ENCODE data around the gene SBF2.

The SBF2 gene

DNA sequence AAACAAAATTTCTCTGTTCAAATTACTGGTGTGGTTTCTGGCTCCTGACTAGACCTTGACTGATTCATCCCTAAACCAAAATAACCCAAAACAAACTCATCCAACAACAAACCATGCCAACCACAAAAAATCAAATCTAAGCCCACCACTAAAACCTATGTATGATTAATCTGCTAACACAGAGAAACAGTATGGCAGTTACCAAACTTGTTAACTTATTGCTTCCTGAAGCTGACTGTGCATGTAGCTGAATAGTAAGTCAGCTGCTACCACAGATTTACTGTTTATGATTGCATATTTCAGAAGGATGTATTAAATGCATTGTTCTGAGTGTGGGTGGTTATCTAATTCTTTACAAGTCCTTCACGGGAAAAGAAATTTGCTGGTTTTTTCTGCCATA is 399.0 kb downstream of the SBF2 start:
- DNase-seq (ENCODE audit: low read depth), result no peak

DNA sequence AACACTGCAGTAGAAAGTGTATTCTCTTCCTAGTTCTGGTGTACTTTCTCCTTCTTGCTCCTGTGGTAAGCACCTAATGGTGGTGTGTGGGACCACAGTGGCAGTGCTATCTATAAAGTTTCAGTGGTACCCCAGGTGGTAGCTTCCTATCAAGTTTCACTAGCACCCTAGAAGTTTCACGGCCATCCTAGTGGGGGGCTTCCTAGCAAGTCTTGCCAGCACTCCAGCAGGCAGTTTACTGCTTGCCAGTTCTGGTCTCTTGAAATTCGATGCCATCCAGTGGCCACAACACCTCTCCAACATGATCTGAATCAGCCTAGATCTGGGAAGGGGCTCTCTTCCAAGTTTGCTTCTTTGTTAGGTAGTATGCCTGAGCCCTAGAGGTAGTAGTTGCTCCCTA is 400.5 kb downstream of the SBF2 start:
- DNase-seq (ENCODE audit: low read depth), result no peak

DNA sequence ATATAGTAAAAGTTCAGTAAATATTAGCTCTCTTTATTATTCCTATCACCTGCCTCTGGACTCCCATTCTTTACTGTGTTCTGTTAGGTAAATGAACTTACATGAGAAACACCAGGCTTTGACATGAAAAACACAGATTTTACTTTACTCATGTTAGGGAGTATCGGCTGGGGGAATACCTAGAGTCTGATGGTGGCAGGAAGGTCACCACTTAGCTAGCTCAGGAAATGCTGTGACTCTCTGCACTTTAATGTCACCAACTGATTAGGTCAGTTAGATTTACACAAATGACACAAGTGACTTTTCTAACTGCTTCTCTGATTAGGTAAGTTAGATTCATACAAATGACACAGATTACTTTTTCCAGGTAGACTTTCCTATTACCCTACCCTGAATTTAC is 405.1 kb downstream of the SBF2 start:
- DNase-seq (ENCODE audit: low read depth), result no peak

DNA sequence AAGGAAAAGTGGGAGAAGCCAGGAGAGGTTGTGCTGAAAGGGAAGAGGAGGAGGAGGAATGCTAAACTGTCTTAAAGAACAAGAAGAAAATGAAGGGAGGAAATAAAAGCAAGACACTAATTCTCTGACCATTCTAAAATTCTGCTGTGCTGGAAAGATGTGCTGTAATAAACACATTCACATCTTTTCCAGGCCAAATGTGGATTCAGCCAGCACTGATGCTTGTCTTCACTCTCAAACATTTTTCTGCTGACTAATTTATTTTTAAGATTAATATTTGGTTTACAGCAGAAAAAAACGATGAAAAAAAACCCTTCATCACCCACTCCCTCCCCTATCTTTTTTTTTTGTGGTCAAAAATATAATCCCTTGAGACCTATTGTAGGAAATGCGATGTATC is 406.5 kb downstream of the SBF2 start:
- no peak for DNase-seq (ENCODE audit: low read depth)

DNA sequence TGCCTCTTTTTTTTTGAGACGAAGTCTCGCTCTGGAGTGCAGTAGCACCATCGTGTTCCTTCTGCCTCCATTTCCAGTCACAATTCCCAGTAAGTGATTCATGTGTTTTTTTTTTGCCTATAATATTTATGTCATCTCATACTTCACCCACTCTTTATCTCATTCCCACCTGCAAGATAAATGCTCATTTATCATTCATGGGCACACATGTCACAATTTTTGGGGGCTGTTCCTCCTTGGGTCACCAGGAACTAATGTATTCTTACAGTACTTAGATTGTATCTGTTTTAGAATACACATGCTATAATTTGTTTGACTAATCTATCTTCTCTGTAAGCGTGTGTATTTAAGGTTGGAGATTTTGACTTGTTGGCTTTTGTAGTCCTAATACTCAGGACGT is 407.4 kb downstream of the SBF2 start:
- no peak for DNase-seq (ENCODE audit: low read depth)

DNA sequence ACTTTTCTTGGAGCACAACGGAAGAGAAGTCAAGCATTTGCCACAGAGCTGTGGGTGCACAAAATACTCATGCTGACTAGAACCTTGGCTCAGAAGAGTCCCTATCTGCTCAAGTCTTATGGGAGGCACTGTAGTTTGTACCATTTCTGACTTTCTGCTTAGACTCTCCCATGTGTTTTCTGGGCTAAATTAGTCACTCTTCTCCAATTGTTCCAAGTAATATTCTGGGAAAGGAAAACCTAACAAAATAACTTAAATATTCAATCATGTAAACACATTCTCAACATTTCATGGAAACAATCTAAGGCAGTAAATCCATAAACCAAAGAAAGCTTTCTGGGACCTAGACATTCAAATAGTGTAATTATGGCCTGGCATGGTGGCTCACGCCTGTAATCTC is 409.4 kb downstream of the SBF2 start:
- no peak for DNase-seq (ENCODE audit: low read depth)

DNA sequence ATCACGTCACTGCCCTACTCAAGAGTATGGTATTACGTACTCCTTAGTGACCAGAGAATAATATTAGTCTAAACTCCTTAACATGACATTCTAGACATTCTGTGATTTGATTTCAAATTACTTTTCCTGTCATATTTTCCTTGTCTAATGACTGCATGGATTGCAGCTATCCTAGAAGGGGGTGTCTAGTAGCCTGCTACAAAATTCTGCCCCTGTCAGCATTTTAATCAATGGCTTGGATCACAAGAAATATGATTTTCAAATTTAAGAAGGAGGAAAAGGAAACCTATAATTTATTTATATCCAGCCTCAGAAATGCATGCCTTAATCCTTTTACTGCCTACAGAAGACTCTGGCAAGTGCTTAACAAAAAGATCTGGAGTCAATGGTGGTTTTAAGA is 413.4 kb downstream of the SBF2 start:
- DNase-seq (ENCODE audit: low read depth), result no peak

DNA sequence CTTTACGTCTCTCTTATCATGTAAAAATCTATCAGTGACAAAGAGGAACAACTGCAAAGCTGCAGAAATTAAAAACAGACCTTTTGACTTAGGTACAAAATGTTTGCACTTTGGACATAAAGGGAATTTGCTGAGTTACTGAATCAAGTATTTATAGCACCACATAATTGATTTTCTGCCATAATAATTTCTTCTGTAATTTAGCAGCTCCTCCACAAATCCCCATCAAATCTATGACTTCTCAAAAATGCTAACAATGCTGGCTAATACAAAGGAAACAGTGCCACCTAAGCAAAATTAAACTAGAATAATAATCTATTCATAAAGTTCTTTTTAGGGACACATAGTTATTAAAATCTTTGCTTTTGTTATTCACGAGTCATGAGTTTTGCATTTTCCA is 415.1 kb downstream of the SBF2 start:
- DNase-seq (ENCODE audit: low read depth), result no peak

DNA sequence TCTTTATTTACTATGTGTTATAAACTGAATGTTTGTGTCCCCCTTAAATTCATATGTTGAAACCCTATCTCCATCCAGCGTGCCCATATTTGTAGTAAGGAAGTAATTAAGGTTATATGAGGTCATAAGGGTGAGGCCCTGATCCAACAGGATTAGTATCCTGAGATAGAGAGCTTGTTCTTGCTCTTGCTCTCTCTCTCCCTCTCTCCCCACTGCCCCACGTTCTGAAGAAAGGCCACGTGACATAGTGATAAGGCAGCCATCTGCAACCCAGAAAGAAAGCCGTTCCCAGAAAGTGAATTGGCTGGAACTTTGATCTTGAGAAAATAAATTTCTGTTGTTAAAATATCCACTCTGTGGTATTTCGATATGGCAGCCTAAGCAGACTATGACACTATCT is 417.7 kb downstream of the SBF2 start:
- no peak for DNase-seq (ENCODE audit: low read depth)

DNA sequence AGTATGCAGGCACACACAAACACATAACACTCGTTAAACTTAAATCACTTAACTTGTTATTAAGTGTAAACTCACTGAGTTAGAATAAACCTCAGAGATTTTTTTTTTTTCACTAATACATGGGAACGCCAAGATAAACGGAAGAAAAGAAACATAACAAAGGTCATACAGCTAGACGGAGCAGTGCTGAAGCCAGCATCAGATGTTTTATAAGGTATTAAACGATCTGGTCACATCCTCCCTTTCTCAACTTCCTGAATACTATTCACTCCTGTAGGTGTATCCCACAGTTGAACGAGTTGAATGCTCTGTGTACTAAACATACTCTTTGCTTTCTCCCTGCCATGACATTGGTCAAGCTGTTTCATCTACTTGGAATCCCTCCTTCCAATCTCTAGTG is 418.2 kb downstream of the SBF2 start:
- no peak for DNase-seq (ENCODE audit: low read depth)

DNA sequence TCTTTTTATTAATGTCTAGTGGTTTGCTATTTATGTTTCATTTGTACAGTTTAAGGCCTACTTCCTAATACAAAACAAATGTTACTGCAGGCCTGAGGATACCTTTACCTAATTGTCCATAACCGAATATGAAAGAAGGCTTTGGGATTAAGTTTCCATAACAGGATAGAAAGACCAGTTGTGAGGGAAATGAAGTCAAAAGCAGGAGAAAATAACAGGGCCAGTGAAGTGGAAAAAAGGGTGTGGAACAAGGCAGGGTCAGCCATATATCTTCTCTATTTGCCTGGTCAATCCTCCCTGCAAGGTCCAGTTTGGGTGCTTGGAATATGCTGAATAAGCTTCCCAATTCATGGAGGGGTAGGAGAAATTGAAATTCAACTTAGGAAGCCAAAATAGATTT is 418.6 kb downstream of the SBF2 start:
- no peak for DNase-seq (ENCODE audit: low read depth)

DNA sequence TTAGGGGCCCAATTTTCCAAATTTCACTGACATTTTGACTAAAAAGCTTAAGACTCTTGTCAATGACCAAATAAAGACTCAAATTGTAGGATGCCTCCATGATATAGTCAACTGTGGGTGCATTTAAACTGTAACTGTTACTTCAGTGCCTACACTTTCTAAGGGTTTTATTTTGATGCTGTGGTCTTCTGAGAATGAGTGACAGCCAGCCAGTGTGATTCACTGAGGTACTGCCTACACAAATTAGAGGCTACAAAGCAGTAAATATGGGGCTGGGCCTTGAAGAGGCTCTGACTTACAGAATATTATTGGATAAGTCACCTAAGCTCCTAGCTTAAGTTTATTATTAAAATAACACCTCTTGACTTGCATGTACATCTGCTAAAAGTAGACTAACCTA is 419.6 kb downstream of the SBF2 start:
- no peak for DNase-seq (ENCODE audit: low read depth)

DNA sequence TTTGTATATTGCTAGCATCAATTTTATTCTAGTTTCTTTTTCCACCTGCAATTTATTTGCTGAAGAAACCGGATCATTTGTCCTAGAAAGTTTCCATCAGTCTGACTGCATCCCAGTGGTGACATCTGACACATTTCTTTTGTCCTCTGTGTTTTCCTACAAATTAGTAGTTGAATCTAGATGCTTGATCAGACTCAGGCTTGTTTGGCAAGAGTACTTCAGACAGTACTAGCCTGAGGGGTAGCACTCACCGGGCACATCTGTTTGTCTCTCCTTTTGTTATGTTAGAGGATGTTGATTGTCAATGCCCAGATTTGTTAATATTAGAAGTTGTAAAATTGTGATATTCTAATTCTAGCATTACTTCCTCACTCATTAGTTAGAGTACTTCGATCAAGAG is 425.4 kb downstream of the SBF2 start:
- no peak for DNase-seq (ENCODE audit: low read depth)

DNA sequence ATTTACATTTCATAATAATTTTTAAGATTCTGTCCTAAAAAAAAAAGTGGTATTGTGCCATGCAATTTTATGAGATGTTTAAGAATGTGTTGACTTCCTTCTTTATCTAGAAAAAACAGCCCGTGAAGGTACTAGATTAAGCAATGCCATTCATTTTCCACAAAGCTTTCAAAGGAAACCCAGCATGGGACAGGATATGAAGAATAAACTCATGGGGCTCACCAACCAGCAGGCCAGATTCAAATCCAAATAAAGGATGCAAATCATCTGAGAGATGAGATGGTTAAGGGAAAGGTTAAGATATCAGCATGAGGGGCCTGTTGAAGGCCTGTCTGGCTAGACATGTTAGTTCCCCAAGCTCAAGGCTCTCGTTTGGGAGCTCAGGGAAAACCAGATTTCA is 431.0 kb downstream of the SBF2 start:
- DNase-seq (ENCODE audit: low read depth), result no peak

DNA sequence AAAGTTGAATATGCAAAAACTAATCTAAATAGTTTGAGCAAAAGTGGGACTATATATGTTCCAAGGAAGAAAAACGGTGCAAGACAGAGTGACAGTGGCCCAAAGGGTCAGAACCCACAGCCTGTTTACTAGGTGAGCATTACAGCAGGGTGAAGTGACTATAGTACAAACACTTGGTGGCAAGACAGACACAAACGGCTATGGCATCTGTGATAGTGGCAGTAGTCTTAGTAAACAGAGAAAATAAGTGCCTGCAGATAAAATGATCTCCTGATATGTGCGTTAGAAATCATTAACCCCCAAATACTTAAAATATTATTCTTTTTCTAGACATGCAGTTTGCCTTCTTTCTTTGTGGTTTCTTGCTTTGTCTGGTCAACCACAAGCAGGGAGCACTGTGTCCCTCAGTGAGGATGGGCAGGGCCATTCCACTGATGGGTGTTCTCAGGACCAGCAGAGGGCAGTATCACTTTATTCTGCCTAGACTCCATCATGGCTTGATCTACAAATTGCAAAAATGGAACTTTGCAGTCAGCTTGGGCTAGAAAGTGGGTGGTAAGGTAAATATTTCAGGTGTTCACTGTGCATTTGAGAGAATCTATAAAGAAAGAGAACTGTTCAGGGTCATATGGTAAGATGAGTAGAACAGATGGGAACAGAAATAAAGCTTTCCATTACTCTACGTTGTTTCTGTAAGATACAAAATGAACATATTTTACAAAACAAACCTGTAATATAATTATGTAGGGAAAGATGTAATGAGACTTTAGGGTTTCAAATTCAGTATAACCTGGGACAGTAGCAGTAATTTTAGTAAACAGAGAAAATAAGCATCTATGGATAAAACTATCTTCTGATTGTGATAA is 431.9 kb downstream of the SBF2 start:
- DNase-seq (ENCODE audit: low read depth), result peak; percentile 2

DNA sequence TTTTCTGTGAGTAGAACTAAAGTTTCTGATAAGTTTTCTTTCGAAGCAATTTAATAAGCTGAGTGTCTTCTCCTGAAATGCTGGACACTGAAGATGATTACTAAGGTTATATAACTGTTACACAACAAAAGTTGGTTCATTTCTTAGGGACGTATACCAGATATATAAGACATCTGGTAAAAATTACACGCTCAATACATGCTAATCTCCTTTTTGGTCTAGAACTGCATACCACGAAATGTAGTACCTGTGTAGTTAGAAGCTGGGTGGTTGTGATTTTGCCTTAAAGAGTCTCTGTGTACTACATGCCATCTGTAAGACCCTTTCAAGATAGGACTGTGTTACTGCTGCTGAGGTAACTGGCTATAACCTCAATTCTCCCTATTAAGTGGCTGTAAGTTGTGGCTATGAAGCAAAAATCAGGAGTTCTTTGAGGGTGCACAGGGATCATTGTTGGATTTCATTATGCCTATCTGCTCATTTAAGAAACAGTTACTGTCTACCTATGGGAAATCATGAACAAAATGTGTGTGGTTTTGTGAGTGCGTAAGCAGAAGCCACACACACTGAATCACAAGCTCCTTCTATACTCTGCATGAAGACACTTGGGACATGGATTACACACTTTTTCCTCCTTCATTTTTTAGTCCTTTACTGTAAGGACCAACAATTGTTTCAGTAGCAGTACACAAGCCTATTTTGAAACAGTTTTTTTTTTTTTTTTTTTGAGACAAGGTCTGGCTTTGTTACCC is 434.3 kb downstream of the SBF2 start:
- DNase-seq (ENCODE audit: low read depth), result no peak

DNA sequence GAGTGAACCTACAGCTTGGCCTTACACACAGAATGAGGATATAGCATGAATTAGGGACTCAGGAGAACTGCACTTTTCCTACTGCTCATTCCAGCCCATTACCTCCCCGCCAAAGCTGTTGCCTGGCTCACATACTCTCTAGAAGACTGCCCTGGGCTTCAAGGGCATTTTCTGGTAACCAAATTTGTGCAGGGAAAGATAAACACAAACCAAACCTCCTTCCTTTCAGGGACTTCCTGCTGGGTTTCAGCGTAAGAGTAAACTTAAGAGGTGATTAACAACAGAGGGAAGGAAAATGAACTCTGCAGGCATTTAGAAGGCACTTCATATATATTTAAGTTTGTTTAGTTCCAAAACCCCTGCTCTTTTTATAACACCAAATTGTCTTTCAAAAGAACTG is 435.2 kb downstream of the SBF2 start:
- DNase-seq (ENCODE audit: low read depth), result no peak

DNA sequence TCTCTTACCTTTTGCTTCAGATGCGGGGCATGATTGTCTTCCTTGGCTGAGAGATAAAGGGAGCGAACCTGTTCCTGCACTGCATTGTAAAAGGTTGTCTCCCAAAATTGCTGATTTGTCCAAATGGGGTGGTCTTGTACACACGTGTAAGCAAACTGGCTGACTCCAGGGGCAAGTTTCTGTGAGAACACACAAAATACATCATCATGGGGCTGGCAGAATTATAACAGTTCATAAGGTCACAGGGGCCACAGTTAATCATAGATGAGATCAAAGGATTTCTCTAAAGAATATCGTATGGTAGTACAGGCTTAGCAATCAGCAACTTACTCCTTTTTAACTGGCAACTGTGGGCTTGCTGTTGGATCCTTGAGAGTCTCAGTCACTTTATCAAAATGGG is 435.8 kb downstream of the SBF2 start:
- no peak for DNase-seq (ENCODE audit: low read depth)

DNA sequence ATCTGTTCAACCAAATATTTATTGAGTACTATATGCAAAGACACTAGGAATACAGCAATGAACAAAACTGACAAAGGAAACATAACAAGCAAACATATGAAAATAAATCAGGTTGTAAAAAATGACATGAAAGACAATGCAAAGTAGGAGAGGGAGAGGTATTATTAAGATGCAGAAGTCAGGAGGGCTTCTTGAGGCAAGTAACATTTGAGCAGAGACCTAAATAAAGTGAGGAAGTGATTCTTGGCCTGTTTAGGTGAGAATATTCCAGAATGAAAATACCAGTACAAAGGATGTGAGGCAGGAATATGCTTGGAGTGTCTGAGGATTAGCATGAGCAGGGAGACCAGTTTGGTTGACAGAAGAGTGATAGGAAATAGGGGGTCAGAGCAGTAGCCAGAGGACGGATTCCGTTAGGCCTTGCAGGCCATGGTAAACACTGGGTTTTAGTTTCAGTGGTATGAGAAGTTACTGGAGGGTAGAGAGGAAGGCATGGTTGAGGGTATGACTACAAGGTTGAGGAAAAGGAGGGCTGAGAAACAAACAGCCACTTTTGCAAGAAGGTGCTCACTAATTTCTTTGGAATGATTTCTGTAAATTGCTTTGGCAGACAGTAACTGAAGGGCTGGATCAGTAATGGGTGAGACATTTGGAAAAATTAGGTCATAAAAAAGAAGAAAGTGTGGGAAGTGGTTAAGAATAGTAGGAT is 438.3 kb downstream of the SBF2 start:
- DNase-seq (ENCODE audit: low read depth), result no peak

DNA sequence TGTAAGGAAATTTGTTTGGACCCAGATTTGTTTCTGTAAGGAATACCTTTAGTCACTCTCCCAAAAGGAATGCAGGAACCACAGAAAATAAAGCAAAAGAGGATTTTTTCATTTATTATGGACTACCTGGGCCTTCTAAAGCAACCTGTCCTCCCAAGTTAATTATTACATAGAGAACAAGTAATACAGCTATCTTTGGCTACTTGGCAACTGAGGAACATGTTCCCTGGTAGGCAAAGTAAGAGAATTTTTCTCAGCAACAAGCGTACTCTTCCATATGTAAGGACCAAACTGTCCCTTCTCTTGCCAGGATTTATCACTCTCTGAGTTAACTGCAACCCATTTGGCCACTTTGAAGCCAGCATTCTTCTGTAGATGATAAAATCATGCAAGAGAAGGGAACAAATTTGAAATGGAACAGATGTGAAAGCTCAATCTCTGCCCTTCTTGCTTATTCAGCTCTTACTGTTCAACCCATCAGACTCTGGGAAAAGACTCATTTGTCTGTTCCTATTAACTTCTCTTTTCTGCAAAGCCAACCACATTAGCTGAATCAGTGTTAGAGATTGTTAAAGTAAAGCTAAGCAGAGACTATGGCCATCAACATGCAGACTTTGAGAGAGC is 440.0 kb downstream of the SBF2 start:
- DNase-seq (ENCODE audit: low read depth), result no peak

DNA sequence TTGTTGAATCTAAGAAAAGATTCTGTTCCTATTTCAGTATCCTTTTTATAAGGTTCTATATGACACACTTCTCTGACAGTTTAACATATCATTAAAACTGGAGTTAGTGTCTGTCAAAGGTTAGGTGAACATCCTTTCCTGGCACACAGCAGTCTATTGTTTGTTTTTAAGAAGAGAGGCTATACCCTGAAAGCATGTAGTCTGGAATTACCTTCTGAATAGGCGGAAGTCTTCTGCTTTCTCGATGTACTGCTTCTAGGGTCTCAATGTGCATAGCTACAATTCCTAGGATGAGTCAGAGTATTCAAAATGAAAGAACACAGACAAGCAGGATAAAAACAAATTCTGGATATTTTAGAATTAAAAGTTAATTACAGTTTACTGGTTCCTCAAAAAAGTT is 441.6 kb downstream of the SBF2 start:
- no peak for DNase-seq (ENCODE audit: low read depth)

DNA sequence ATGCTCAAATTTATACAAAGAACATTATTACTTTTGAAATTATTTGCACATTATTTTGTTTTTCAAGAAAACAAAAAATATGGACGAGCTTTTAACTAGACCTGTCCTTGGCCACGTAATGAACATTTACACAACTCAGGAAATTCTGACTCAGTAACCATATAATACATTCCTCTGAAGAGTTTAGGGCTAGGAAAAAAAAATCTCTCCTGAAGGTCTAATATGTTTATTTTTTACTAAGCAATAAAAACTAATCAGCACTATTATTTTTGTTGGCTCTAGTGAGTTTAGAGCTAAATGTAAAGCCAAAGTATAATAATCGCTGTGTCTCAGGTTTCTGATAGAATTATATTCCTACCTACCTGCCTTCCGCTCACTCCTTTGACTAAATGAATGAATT is 442.7 kb downstream of the SBF2 start:
- no peak for DNase-seq (ENCODE audit: low read depth)

Measured in stimulated activated CD8-positive, alpha-beta memory T cell treated with anti-CD3 and anti-CD28 coated beads, Interleukin-12 subunit alpha, Interleukin-12 subunit beta, amount 100 ng/mL, for 1 hour (primary cell).